HepG2 (cell line): Measurements from ENCODE around the gene PTCRA. TPM values are rescaled to one million over a fixed set of nuclear protein-coding genes. Genes with fewer than 3 reads are reported as not detected.
A peak's percentile ranks its signal among the peaks of the same experiment; 100 is the strongest.

Experiments
- ATAC-seq: fragments of 200-7000 bp; cut with Tn5 transposase; 3 replicates; pipeline ENCODE4 v1.9.1; 2020; ENCODE audit warnings: mild to moderate bottlenecking, moderate library complexity
- BruUV-seq: library from RNA; stranded (reverse); fragments of 400-500 nt; replicated peaks from 2 replicates; lab custom pipeline; 2021; lab: Mats Ljungman, UMichigan
- CTCF ChIA-PET: fragments of 300-600 bp; formaldehyde crosslinking; extraction: SDS; loops from one replicate; lab custom pipeline; 2021; ENCODE audit warnings: low total read pairs, inconsistent platforms, low intra/inter-chr PET ratio; lab: Yijun Ruan, JAX
- POLR2A ChIA-PET: fragments of 350-600 bp; sonication (Branson Sonifier 250); formaldehyde crosslinking; loops from one replicate; lab custom pipeline; 2020; ENCODE audit warnings: antibody characterized with exemption, inconsistent platforms; lab: Yijun Ruan, JAX
- DNase-seq: peaks from one replicate; pipeline ENCODE4 v3.0.0-alpha.2; 2015; ENCODE audit warnings: low spot score
- FAIRE-seq: peaks from 3 replicates; lab custom pipeline; 2011; peaks lifted over from hg19 to GRCh38; lab: Jason Lieb, UNC
- H2AFZ ChIP-seq: one replicate; pipeline ENCODE4 v1.6.1; 2011; ENCODE audit warnings: low read length, inconsistent platforms
- H3K27ac ChIP-seq: fragments of 300-600 bp; 3 replicates; pipeline ENCODE4 v1.8.0; 2011; ENCODE audit warnings: mixed run types, mild to moderate bottlenecking, mixed read lengths, low read length, inconsistent platforms; ENCODE audit not compliant: insufficient read depth; ENCODE audit errors: extremely low read length
- H3K27me3 ChIP-seq, 2 experiments: fragments of 200-600 bp in 1 of 2; 2 replicates in 1 of 2; 3 replicates in 1 of 2; pipeline versions ENCODE4 v1.6.0 to v1.8.0; 2011; ENCODE audit warnings: low read length in 2 of 2, mild to moderate bottlenecking in 2 of 2, moderate library complexity in 2 of 2, inconsistent platforms in 1 of 2; ENCODE audit not compliant: insufficient read depth in 2 of 2, control insufficient read depth in 1 of 2
- H3K36me3 ChIP-seq, 2 experiments: fragments of 200-600 bp in 1 of 2; replicated peaks in 1 of 2; 2 replicates in 1 of 2; 3 replicates in 1 of 2; pipeline versions ENCODE4 v1.5.1 to v1.8.0; 2011; ENCODE audit warnings: low read length in 2 of 2, inconsistent platforms in 1 of 2; ENCODE audit not compliant: insufficient read depth in 2 of 2, control insufficient read depth in 1 of 2
- H3K4me1 ChIP-seq: 2 replicates; pipeline ENCODE4 v1.5.1; 2012; ENCODE audit warnings: low read length, inconsistent platforms; ENCODE audit not compliant: insufficient read depth
- H3K4me2 ChIP-seq: 2 replicates; pipeline ENCODE4 v1.6.0; 2011; ENCODE audit warnings: low read depth, low read length, inconsistent platforms
- H3K4me3 ChIP-seq, 3 experiments: fragments of 200-600 bp in 1 of 3; sonication (generic), shearing (Covaris generic) in 1 of 3; replicated peaks in 1 of 3; 2 replicates each; pipeline ENCODE4 v1.5.1; 2011 to 2016; ENCODE audit warnings: low read length in 3 of 3, inconsistent platforms in 2 of 3, low read depth in 2 of 3, mild to moderate bottlenecking in 2 of 3, control low read depth in 1 of 3, mixed read lengths in 1 of 3; ENCODE audit not compliant: insufficient read depth in 1 of 3
- H3K79me2 ChIP-seq: one replicate; pipeline ENCODE4 v1.6.1; 2011; ENCODE audit warnings: low read length, inconsistent platforms; ENCODE audit not compliant: insufficient read depth
- H3K9ac ChIP-seq: 2 replicates; pipeline ENCODE4 v1.6.0; 2011; ENCODE audit warnings: mild to moderate bottlenecking, low read depth, low read length, inconsistent platforms; ENCODE audit not compliant: insufficient read depth
- H3K9me3 ChIP-seq: 2 replicates; pipeline ENCODE4 v1.5.1; 2012; ENCODE audit warnings: mild to moderate bottlenecking, low read length
- H4K20me1 ChIP-seq: 2 replicates; pipeline ENCODE4 v1.6.0; 2011; ENCODE audit warnings: inconsistent platforms, mild to moderate bottlenecking, low read length, moderate library complexity; ENCODE audit not compliant: insufficient read depth
- CBFB ChIP-seq: sonication (generic); formaldehyde crosslinking; IDR thresholded peaks from 2 replicates; pipeline ENCODE4 v1.4.0; 2020; ENCODE audit warnings: missing genetic modification reagents
- CTCF ChIP-seq: sonication (generic); formaldehyde crosslinking; IDR thresholded peaks from 2 replicates; pipeline ENCODE4 v1.5.0; 2020; ENCODE audit warnings: mild to moderate bottlenecking, missing genetic modification reagents, moderate library complexity
- ETV5 ChIP-seq: IDR thresholded peaks from 2 replicates; pipeline ENCODE4 v1.6.1; 2018; ENCODE audit warnings: missing biosample characterization, missing genetic modification reagents, inconsistent platforms, borderline replicate concordance
- HMGA1 ChIP-seq: sonication (generic); formaldehyde crosslinking; conservative IDR thresholded peaks from 2 replicates; pipeline ENCODE4 v1.4.0; 2020; ENCODE audit warnings: missing genetic modification reagents
- MAZ ChIP-seq, 2 experiments: sonication (generic) in 1 of 2; formaldehyde crosslinking in 1 of 2; IDR thresholded peaks; 2 replicates each; pipeline versions ENCODE4 v1.5.0 to v1.6.1; 2012 to 2020; ENCODE audit warnings: low read depth in 2 of 2, mild to moderate bottlenecking in 2 of 2, borderline replicate concordance in 1 of 2, improper control_type of control experiment in 1 of 2, low read length in 1 of 2, missing genetic modification reagents in 1 of 2, moderate library complexity in 1 of 2
- SOX13 ChIP-seq, 3 experiments: fragments of 450-650 bp in 1 of 3; sonication (generic) in 1 of 3; formaldehyde crosslinking in 1 of 3; IDR thresholded peaks in 2 of 3; conservative IDR thresholded peaks in 1 of 3; 2 replicates each; pipeline versions ENCODE4 v1.5.0 to v1.6.1; 2016 to 2020; ENCODE audit warnings: antibody characterized with exemption in 1 of 3, mild to moderate bottlenecking in 1 of 3, missing compliant biosample characterization in 1 of 3, missing genetic modification reagents in 1 of 3, moderate library complexity in 1 of 3
- SP2 ChIP-seq: sonication (generic); formaldehyde crosslinking; IDR thresholded peaks from 2 replicates; pipeline ENCODE4 v1.5.1; 2020; ENCODE audit warnings: mild to moderate bottlenecking, missing genetic modification reagents
- TP53 ChIP-seq: sonication (generic); formaldehyde crosslinking; conservative IDR thresholded peaks from 2 replicates; pipeline ENCODE4 v1.4.0; 2020; ENCODE audit warnings: missing genetic modification reagents
- ZBTB38 ChIP-seq: sonication (generic); formaldehyde crosslinking; IDR thresholded peaks from 2 replicates; pipeline ENCODE4 v1.5.1; 2020; ENCODE audit warnings: mild to moderate bottlenecking, missing genetic modification reagents
- ZC3H13 ChIP-seq: sonication (generic); formaldehyde crosslinking; IDR thresholded peaks from 2 replicates; pipeline ENCODE4 v1.8.1; 2023; ENCODE audit warnings: mild to moderate bottlenecking, missing genetic modification reagents, moderate library complexity
- ZMYM3 ChIP-seq: sonication (generic); formaldehyde crosslinking; IDR thresholded peaks from 2 replicates; pipeline ENCODE4 v1.5.1; 2020; ENCODE audit warnings: mild to moderate bottlenecking, missing genetic modification reagents
- ZNF225 ChIP-seq: sonication (generic); formaldehyde crosslinking; IDR thresholded peaks from 2 replicates; pipeline ENCODE4 v1.4.0; 2020; ENCODE audit warnings: mild to moderate bottlenecking, missing genetic modification reagents
- ZNF431 ChIP-seq: sonication (generic); formaldehyde crosslinking; IDR thresholded peaks from 2 replicates; pipeline ENCODE4 v1.9.0; 2022; ENCODE audit warnings: missing genetic modification reagents, low read depth, mild to moderate bottlenecking, borderline replicate concordance
- ZNF510 ChIP-seq: sonication (generic); formaldehyde crosslinking; IDR thresholded peaks from 2 replicates; pipeline ENCODE4 v1.4.0; 2020; ENCODE audit warnings: low read depth, mild to moderate bottlenecking, missing genetic modification reagents
- ZNF546 ChIP-seq: sonication (generic); formaldehyde crosslinking; conservative IDR thresholded peaks from 2 replicates; pipeline ENCODE4 v1.8.1; 2023; ENCODE audit warnings: mild to moderate bottlenecking, missing genetic modification reagents
- ZNF557 ChIP-seq: sonication (generic); formaldehyde crosslinking; IDR thresholded peaks from 2 replicates; pipeline ENCODE4 v1.4.0; 2020; ENCODE audit warnings: missing genetic modification reagents
- ZNF567 ChIP-seq: sonication (generic); formaldehyde crosslinking; IDR thresholded peaks from 2 replicates; pipeline ENCODE4 v1.8.1; 2023; ENCODE audit warnings: mild to moderate bottlenecking, missing genetic modification reagents, borderline replicate concordance
- ZNF749 ChIP-seq: sonication (generic); formaldehyde crosslinking; IDR thresholded peaks from 2 replicates; pipeline ENCODE4 v1.8.0; 2022; ENCODE audit warnings: mild to moderate bottlenecking, missing genetic modification reagents, moderate library complexity, borderline replicate concordance
- ZNF768 ChIP-seq: sonication (generic); formaldehyde crosslinking; IDR thresholded peaks from 2 replicates; pipeline ENCODE4 v1.4.0; 2020; ENCODE audit warnings: missing genetic modification reagents
- WGBS: methylation state at CpG from one replicate; pipeline ENCODE4 v1.1.6; 2017; ENCODE audit warnings: low lambda C conversion rate; 5-methylcytosine and 5-hydroxymethylcytosine counted together
- in situ Hi-C: cut with HindIII; loops from 2 replicates; pipeline ENCODE4 v1.10.0; 2017; ENCODE audit warnings: low pct_unique_long_range_greater_than_20kb; ENCODE audit not compliant: extremely low pct_ligation_motif_present
- intact Hi-C: fragments of 100-400 bp; cut with micrococcal nuclease; formaldehyde crosslinking; loops from one replicate; pipeline ENCODE4 v1.10.0; 2022; ENCODE audit not compliant: unreplicated experiment
- polyA plus RNA-seq, 8 experiments: library from polyadenylated mRNA; depleted of rRNA in 3 of 8; stranded (reverse) in 7 of 8; unstranded in 1 of 8; fragments of >200 nt; fragmentation: Illumina TruSeq in 4 of 8; extraction: Trizol in 4 of 8; gene quantifications; 2 replicates each; pipeline versions ENCODE4 v1.2.1 to v1.2.3, GENCODE V29; 2011 to 2016; ENCODE audit warnings: low read depth in 4 of 8, missing spikeins in 1 of 8, mixed read lengths in 1 of 8; ENCODE audit not compliant: insufficient read depth in 1 of 8
- total RNA-seq, 5 experiments: library from RNA; depleted of rRNA; stranded (reverse); fragments of >200 nt; fragmentation: Illumina TruSeq; extraction: Trizol; gene quantifications; 2 replicates each; pipeline ENCODE4 v1.2.3, GENCODE V29; 2016; ENCODE audit warnings: low read depth in 1 of 5
- TF ChIP-seq, protein P1 (sequence below): sonication (generic); formaldehyde crosslinking; conservative IDR thresholded peaks from 2 replicates; pipeline ENCODE4 v1.8.1; 2023; ENCODE audit warnings: missing genetic modification reagents

The PTCRA gene
- total and polyA plus RNA-seq, 2 of the 13 experiments (the other 11 are each of a cell fraction or from before 2014, with no cell fraction given) = not detected

GRCh38 chr6:42923666-42924065 is 7.8 kb downstream of the PTCRA start (continued):
- no peak for TF ChIP-seq TP53 (CRISPR knock-in tag)
- no peak for TF ChIP-seq ZNF510 (CRISPR knock-in tag)
- no peak for TF ChIP-seq SOX13 (IDR thresholded peaks at IDR 0.05)
- TF ChIP-seq SOX13 (CRISPR knock-in tag; conservative IDR thresholded peaks at IDR 0.05 in 1 of 2, IDR thresholded peaks at IDR 0.05 in 1 of 2) = peak in 1 of 2 experiments; percentile 26; a peak in 1 of 4 replicates
- TF ChIP-seq ZNF557 = no peak
- no peak for TF ChIP-seq ZNF749 (CRISPR knock-in tag)

GRCh38 chr6:42925248-42925857 is 9.5 kb downstream of the PTCRA start:
- intact Hi-C loops = no loop called here
- BruUV-seq = no TSS peak
- TF ChIP-seq HMGA1 (CRISPR knock-in tag) (no peak), ZNF768 (CRISPR knock-in tag) (0 out of 2 replicates have a peak, but pooled peaks have one; percentile 12), ZNF546 (no peak), ZNF225 (0 out of 2 replicates have a peak, but pooled peaks have one; percentile 47), CTCF (peak; percentile 28; the same call in 1 of the 2 replicates), ZMYM3 (CRISPR knock-in tag) (0 out of 2 replicates have a peak, but pooled peaks have one; percentile 38), MAZ (IDR thresholded peaks at IDR 0.05; ENCODE audit: borderline replicate concordance, low read depth, low read length) (no peak), MAZ (CRISPR knock-in tag; IDR thresholded peaks at IDR 0.05; ENCODE audit: low read depth) (no peak), CBFB (CRISPR knock-in tag) (no peak), SP2 (CRISPR knock-in tag) (no peak), ETV5 (no peak), ZBTB38 (peak; percentile 45; the same call in 1 of the 2 replicates), ZNF431 (CRISPR knock-in tag) (no peak), ZNF567 (CRISPR knock-in tag) (no peak), ZC3H13 (CRISPR knock-in tag) (no peak)
- TF ChIP-seq, protein P1, sequence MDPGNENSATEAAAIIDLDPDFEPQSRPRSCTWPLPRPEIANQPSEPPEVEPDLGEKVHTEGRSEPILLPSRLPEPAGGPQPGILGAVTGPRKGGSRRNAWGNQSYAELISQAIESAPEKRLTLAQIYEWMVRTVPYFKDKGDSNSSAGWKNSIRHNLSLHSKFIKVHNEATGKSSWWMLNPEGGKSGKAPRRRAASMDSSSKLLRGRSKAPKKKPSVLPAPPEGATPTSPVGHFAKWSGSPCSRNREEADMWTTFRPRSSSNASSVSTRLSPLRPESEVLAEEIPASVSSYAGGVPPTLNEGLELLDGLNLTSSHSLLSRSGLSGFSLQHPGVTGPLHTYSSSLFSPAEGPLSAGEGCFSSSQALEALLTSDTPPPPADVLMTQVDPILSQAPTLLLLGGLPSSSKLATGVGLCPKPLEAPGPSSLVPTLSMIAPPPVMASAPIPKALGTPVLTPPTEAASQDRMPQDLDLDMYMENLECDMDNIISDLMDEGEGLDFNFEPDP (CRISPR knock-in tag) = 0 out of 2 replicates have a peak, but pooled peaks have one; percentile 63

More at GRCh38 chr6:42925248-42925857, 9.5 kb downstream of the PTCRA start:
- H3K9ac ChIP-seq = peak overlapping the region; percentile 21; the same call in 1 of the 2 replicates
- DNase-seq = no peak
- H4K20me1 ChIP-seq = no peaks in the 10 kb centered on the region
- ATAC-seq = no peak
- H2AFZ ChIP-seq = no peak overlapping the region
- H3K27me3 ChIP-seq = no peaks in the 10 kb centered on the region; a peak in 1 of 5 replicates
- in situ Hi-C loops = no loop called here
- peaks cover 67% of the 10 kb centered on the region for H3K4me1 ChIP-seq
- H3K4me3 ChIP-seq = peak overlapping the region in 1 of 3 experiments; percentile 51; a peak in 1 of 6 replicates
- ChIA-PET CTCF (no interaction called here), POLR2A (no interaction called here)
- FAIRE-seq = no peak
- H3K27ac ChIP-seq = no peak overlapping the region
- WGBS = 54% methylated on average over 19 of the region's 23 CpGs
- H3K79me2 ChIP-seq = peaks cover 6% of the 10 kb centered on the region
- no peaks in the 10 kb centered on the region for H3K9me3 ChIP-seq
- H3K36me3 ChIP-seq = no peaks in the 10 kb centered on the region
- peak overlapping the region; percentile 52 for H3K4me2 ChIP-seq
